Right cardiac atrium (tissue), 5 donors: Measurements from ENCODE around the gene CBX8. TPM values are rescaled to one million over a fixed set of nuclear protein-coding genes. Genes with fewer than 3 reads are reported as not detected.
A peak's percentile ranks its signal among the peaks of the same experiment; 100 is the strongest.

Experiments
- ATAC-seq, 2 donors: fragments of 200-7000 bp; cut with Tn5 transposase; one replicate each; pipeline versions ENCODE4 v1.8.0 to v1.9.1; 2020; ENCODE audit warnings: moderate library complexity in 2 of 2, mild to moderate bottlenecking in 1 of 2
- DNase-seq, 3 donors: peaks; one replicate each; pipeline ENCODE4 v3.0.0-alpha.2; 2020
- H3K27ac ChIP-seq: one replicate; pipeline ENCODE4 v1.5.1; 2013; ENCODE audit warnings: mild to moderate bottlenecking, low read length, control low read depth, moderate library complexity
- H3K27me3 ChIP-seq: one replicate; pipeline ENCODE4 v1.6.1; 2013; ENCODE audit not compliant: control insufficient read depth, insufficient read depth
- H3K4me1 ChIP-seq: one replicate; pipeline ENCODE4 v1.6.1; 2013; ENCODE audit warnings: low read length; ENCODE audit not compliant: control insufficient read depth, insufficient read depth
- H3K4me3 ChIP-seq: one replicate; pipeline ENCODE4 v1.5.1; 2013; ENCODE audit warnings: low read length, control low read depth
- H3K9me3 ChIP-seq: one replicate; pipeline ENCODE4 v1.6.1; 2013; ENCODE audit warnings: low read length; ENCODE audit not compliant: control insufficient read depth
- WGBS: extraction: QIAGEN DNeasy Blood & Tissue Kit; methylation state at CpG from one replicate; pipeline ENCODE4 v1.1.7; 2013; 5-methylcytosine and 5-hydroxymethylcytosine counted together
- intact Hi-C, 4 donors: fragments of 100-400 bp; cut with DNase I; formaldehyde crosslinking; loops; one replicate each; pipeline versions ENCODE4 v1.11.0 to v1.14.0; 2022 to 2023
- long read RNA-seq, 4 donors: library from polyadenylated mRNA; unstranded; transcript quantifications; one replicate each; pipeline ENCODE4 v2.0.0, GENCODE V29; 2020 to 2021
- polyA plus RNA-seq: library from polyadenylated mRNA; stranded (reverse); fragments of 200-250 nt; gene quantifications from one replicate; pipeline ENCODE4 v1.2.3, GENCODE V29; 2013
- total RNA-seq, 4 donors: library from RNA; stranded (reverse); fragmentation: NEBNext Ultra II Directional; extraction: Animal tissue kit (Norgen Biotek cat#: 25700); gene quantifications; one replicate each; pipeline ENCODE4 v1.2.1, GENCODE V29; 2021
- donor health status: healthy with polysubstance abuse.
- donor health status: DM: no; HTN: yes; CAD: no.
- donor health status: DM: no; HTN: no; CAD: no.
- donor health status: DM: no; HTN: yes; CAD: no; lungs with severe emphysema.
- donor health status: DM: yes; HTN: yes; CAD: no.

The CBX8 gene
- 1 to 10 TPM; 2.4 to 7.3 (median 5.5) TPM for total RNA-seq
- 3.8 TPM for polyA plus RNA-seq
- long read RNA-seq, donor 1, partial matches to known transcripts, result 0 of 4 reads
- long read RNA-seq, donor 1, other reads (novel, unspliced or antisense), result 0 of 4 reads
- long read RNA-seq, donor 2, partial matches to known transcripts, result 1 of 3 reads
- long read RNA-seq, donor 2, other reads (novel, unspliced or antisense), result 0 of 3 reads
- long read RNA-seq, donor 3, partial matches to known transcripts, result 0 of 3 reads
- long read RNA-seq, donor 3, other reads (novel, unspliced or antisense), result 1 of 3 reads
- long read RNA-seq, donor 4, partial matches to known transcripts, result 0 of 5 reads
- long read RNA-seq, donor 4, other reads (novel, unspliced or antisense), result 3 of 5 reads

GRCh38 chr17:79796763-79797491 is at the start of gene CBX8:
TSS of gene CBX8 (minus strand) at chr17:79797077. CDS start at chr17:79796998, 79 bp downstream.
- no peaks in the 10 kb centered on the region for H3K4me1 ChIP-seq
- intact Hi-C loops, result loop anchor here in 1 of 4 donors (10.0 kb wide), 1 partner anchor 118 kb away; no protein-coding TSS in a partner anchor

GRCh38 chr17:79845601-79845949 is 48.7 kb upstream of the CBX8 start:
- no peak overlapping the region for H3K4me3 ChIP-seq
- peak; percentile 32 to 56 for ATAC-seq

More at GRCh38 chr17:79796763-79797491, at the start of gene CBX8:
- H3K27me3 ChIP-seq, result no peaks in the 10 kb centered on the region
- peak within 1 kb of the TSS; percentile 74 for H3K4me3 ChIP-seq
- peak; percentile 96 to 97 for ATAC-seq
- DNase-seq, result peak; percentile 100
- H3K9me3 ChIP-seq, result no peaks in the 10 kb centered on the region
- H3K27ac ChIP-seq, result peak within 1 kb of the TSS; percentile 65
- WGBS, result under 1% methylated on average over 79 of the region's 79 CpGs

GRCh38 chr17:79844869-79845600 is 48.2 kb upstream of the CBX8 start:
- Histone ChIP-seq H3K27ac (peak overlapping the region; percentile 7), H3K27me3 (no peaks in the 10 kb centered on the region), H3K4me1 (peaks cover 2% of the 10 kb centered on the region), H3K9me3 (no peaks in the 10 kb centered on the region), H3K4me3 (peak overlapping the region; percentile 69)
- peak; percentile 61 to 65 for ATAC-seq
- intact Hi-C loops, result loop anchor here in 2 of 4 donors (5.0 kb wide), 2 partner anchors 38 to 147 kb away; no protein-coding TSS in a partner anchor
- DNase-seq, result peak; percentile 60 to 87 (median 85)
- WGBS, result 3% methylated on average over 38 of the region's 38 CpGs

More at GRCh38 chr17:79845601-79845949, 48.7 kb upstream of the CBX8 start:
- H3K27me3 ChIP-seq, result no peaks in the 10 kb centered on the region
- H3K9me3 ChIP-seq, result no peaks in the 10 kb centered on the region
- intact Hi-C loops, result no loop called here
- WGBS, result 12% methylated on average over 7 of the region's 7 CpGs
- no peaks in the 10 kb centered on the region for H3K4me1 ChIP-seq
- DNase-seq, result peak in 2 of 3 donors; percentile 43 to 69
- no peak overlapping the region for H3K27ac ChIP-seq

- peak; percentile 73 to 75 for ATAC-seq
These were observed 47.2 kb upstream of the CBX8 start for GRCh38 chr17:79843816-79844800.

GRCh38 chr17:79843474-79843815 is 46.6 kb upstream of the CBX8 start:
- under 1% methylated on average over 39 of the region's 39 CpGs for WGBS
- Histone ChIP-seq H3K27me3 (no peaks in the 10 kb centered on the region), H3K9me3 (no peaks in the 10 kb centered on the region), H3K4me3 (peak overlapping the region; percentile 69), H3K4me1 (peaks cover 2% of the 10 kb centered on the region), H3K27ac (no peak overlapping the region)
- intact Hi-C loops, result loop anchor here in 2 of 4 donors (5.0 kb wide), 2 partner anchors 36 to 149 kb away; no protein-coding TSS in a partner anchor
- DNase-seq (peak in 2 of 3 donors; percentile 26 to 70), ATAC-seq (no peak)

More at GRCh38 chr17:79843816-79844800, 47.2 kb upstream of the CBX8 start:
- intact Hi-C loops, result loop anchor here in 2 of 4 donors (5.0 kb wide), 2 partner anchors 37 to 148 kb away; no protein-coding TSS in a partner anchor
- H3K27me3 ChIP-seq, result no peaks in the 10 kb centered on the region
- peak overlapping the region; percentile 8 for H3K27ac ChIP-seq
- no peaks in the 10 kb centered on the region for H3K9me3 ChIP-seq
- peaks cover 2% of the 10 kb centered on the region for H3K4me1 ChIP-seq
- peak; percentile 77 to 90 (median 90) for DNase-seq
- WGBS, result under 1% methylated on average over 89 of the region's 89 CpGs
- peak overlapping the region; percentile 69 for H3K4me3 ChIP-seq

GRCh38 chr17:79842656-79843473 is 46.0 kb upstream of the CBX8 start:
- Histone ChIP-seq H3K27me3 (no peaks in the 10 kb centered on the region), H3K9me3 (no peaks in the 10 kb centered on the region), H3K4me3 (peak overlapping the region; percentile 69), H3K4me1 (peaks cover 2% of the 10 kb centered on the region), H3K27ac (no peak overlapping the region)
- intact Hi-C loops, result loop anchor here in 2 of 4 donors (5.0 kb wide), 2 partner anchors 36 to 149 kb away; no protein-coding TSS in a partner anchor
- 2% methylated on average over 66 of the region's 66 CpGs for WGBS
- ATAC-seq, result no peak
- peak in 1 of 3 donors; percentile 53 for DNase-seq

- Histone ChIP-seq H3K9me3 (no peaks in the 10 kb centered on the region), H3K4me1 (peaks cover 2% of the 10 kb centered on the region), H3K27ac (no peak overlapping the region), H3K4me3 (no peak overlapping the region), H3K27me3 (no peaks in the 10 kb centered on the region)
- intact Hi-C loops, result loop anchor here in 2 of 4 donors (5.0 kb wide), 2 partner anchors 35 to 150 kb away; no protein-coding TSS in a partner anchor
- ATAC-seq, result no peak
- DNase-seq, result peak in 1 of 3 donors; percentile 53
- 12% methylated on average over 20 of the region's 20 CpGs for WGBS
These were observed 45.3 kb upstream of the CBX8 start for GRCh38 chr17:79842136-79842655.

GRCh38 chr17:79841369-79842135 is 44.7 kb upstream of the CBX8 start:
- no peaks in the 10 kb centered on the region for H3K9me3 ChIP-seq
- no peak overlapping the region for H3K4me3 ChIP-seq
- no peak for ATAC-seq
- H3K4me1 ChIP-seq, result peaks cover 7% of the 10 kb centered on the region
- no peak overlapping the region for H3K27ac ChIP-seq
- intact Hi-C loops, result loop anchor here in 2 of 4 donors (5.0 kb wide), 2 partner anchors 34 to 151 kb away; no protein-coding TSS in a partner anchor
- DNase-seq, result peak; percentile 21 to 68 (median 56)
- 3% methylated on average over 55 of the region's 55 CpGs for WGBS
- no peaks in the 10 kb centered on the region for H3K27me3 ChIP-seq
